Ishikawa (cell line): Measurements from ENCODE around the gene MSX1.

Source experiments
- CEBPB ChIP-seq: IDR thresholded peaks from 2 replicates; pipeline ENCODE4 v1.6.1; 2012
- CREB1 ChIP-seq: IDR thresholded peaks from 2 replicates; pipeline ENCODE4 v1.6.1; 2012; ENCODE audit warnings: low read depth
- EGR1 ChIP-seq: IDR thresholded peaks from 2 replicates; pipeline ENCODE4 v1.6.1; 2012
- EP300 ChIP-seq: IDR thresholded peaks from 2 replicates; pipeline ENCODE4 v1.6.1; 2012; ENCODE audit warnings: borderline replicate concordance
- FOXM1 ChIP-seq: IDR thresholded peaks from 2 replicates; pipeline ENCODE4 v1.6.1; 2012; ENCODE audit warnings: low read depth, borderline replicate concordance
- NFIC ChIP-seq: IDR thresholded peaks from 2 replicates; pipeline ENCODE4 v1.6.1; 2012
- RAD21 ChIP-seq: IDR thresholded peaks from 2 replicates; pipeline ENCODE4 v1.6.1; 2012; ENCODE audit warnings: low read depth
- TAF1 ChIP-seq: IDR thresholded peaks from 2 replicates; pipeline ENCODE4 v1.6.1; 2012; ENCODE audit warnings: low read depth, mild to moderate bottlenecking
- TCF12 ChIP-seq: IDR thresholded peaks from 2 replicates; pipeline ENCODE4 v1.6.1; 2012; ENCODE audit warnings: low read depth
- TEAD4 ChIP-seq: IDR thresholded peaks from 2 replicates; pipeline ENCODE4 v1.6.1; 2012
- YY1 ChIP-seq: IDR thresholded peaks from 2 replicates; pipeline ENCODE4 v1.6.1; 2012; ENCODE audit warnings: low read depth
- ZBTB7A ChIP-seq: IDR thresholded peaks from 2 replicates; pipeline ENCODE4 v1.6.1; 2012; ENCODE audit warnings: low read depth
- TF ChIP-seq, protein P1 (sequence below): IDR thresholded peaks from 2 replicates; pipeline ENCODE4 v1.6.1; 2012
- TF ChIP-seq, protein P2 (sequence below): IDR thresholded peaks from 2 replicates; pipeline ENCODE4 v1.6.1; 2012
- TF ChIP-seq, protein P3 (sequence below): IDR thresholded peaks from 2 replicates; pipeline ENCODE4 v1.6.1; 2012; ENCODE audit warnings: low read depth, mild to moderate bottlenecking

Gene MSX1

DNA sequence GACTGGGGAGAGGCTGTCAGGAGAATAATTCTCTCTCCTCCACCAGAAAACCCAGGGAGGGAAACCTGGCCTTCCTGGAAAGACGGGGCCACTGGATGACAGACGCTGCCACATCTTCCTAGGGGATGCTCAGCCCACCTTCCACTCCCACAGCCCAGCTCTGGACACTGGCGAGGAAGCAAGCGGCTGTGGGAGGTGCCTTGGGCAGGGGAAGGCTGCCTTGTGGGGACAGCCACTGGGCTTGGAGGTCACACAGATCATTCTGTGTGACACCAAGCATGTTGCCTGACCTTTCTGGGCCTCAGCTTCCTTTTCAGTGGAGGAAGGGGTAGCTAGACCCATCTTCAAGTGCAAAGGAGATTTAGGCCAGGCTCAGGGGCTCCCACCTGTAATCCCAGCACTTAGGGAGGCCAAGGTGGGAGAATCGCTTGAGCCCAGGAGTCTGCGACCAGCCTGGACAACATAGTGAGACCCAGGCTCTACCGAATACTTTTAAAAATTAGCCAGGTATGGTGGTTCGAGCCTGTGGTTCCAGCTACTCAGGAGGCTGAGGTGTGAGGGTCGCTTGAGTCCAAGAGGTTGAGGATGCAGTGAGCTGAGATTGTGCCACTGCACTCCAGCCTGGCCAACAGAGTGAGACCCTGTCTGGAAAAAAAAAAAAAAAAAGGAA is 9.8 kb upstream of the MSX1 start:
- no peak for TF ChIP-seq TCF12
- TF ChIP-seq EGR1: no peak
- TF ChIP-seq YY1: no peak
- no peak for TF ChIP-seq RAD21
- no peak for TF ChIP-seq CREB1
- TF ChIP-seq, protein P1, sequence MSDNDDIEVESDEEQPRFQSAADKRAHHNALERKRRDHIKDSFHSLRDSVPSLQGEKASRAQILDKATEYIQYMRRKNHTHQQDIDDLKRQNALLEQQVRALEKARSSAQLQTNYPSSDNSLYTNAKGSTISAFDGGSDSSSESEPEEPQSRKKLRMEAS: no peak
- TF ChIP-seq, protein P2, sequence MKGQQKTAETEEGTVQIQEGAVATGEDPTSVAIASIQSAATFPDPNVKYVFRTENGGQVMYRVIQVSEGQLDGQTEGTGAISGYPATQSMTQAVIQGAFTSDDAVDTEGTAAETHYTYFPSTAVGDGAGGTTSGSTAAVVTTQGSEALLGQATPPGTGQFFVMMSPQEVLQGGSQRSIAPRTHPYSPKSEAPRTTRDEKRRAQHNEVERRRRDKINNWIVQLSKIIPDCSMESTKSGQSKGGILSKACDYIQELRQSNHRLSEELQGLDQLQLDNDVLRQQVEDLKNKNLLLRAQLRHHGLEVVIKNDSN: no peak
- no peak for TF ChIP-seq FOXM1
- no peak for TF ChIP-seq TEAD4
- TF ChIP-seq, protein P3, sequence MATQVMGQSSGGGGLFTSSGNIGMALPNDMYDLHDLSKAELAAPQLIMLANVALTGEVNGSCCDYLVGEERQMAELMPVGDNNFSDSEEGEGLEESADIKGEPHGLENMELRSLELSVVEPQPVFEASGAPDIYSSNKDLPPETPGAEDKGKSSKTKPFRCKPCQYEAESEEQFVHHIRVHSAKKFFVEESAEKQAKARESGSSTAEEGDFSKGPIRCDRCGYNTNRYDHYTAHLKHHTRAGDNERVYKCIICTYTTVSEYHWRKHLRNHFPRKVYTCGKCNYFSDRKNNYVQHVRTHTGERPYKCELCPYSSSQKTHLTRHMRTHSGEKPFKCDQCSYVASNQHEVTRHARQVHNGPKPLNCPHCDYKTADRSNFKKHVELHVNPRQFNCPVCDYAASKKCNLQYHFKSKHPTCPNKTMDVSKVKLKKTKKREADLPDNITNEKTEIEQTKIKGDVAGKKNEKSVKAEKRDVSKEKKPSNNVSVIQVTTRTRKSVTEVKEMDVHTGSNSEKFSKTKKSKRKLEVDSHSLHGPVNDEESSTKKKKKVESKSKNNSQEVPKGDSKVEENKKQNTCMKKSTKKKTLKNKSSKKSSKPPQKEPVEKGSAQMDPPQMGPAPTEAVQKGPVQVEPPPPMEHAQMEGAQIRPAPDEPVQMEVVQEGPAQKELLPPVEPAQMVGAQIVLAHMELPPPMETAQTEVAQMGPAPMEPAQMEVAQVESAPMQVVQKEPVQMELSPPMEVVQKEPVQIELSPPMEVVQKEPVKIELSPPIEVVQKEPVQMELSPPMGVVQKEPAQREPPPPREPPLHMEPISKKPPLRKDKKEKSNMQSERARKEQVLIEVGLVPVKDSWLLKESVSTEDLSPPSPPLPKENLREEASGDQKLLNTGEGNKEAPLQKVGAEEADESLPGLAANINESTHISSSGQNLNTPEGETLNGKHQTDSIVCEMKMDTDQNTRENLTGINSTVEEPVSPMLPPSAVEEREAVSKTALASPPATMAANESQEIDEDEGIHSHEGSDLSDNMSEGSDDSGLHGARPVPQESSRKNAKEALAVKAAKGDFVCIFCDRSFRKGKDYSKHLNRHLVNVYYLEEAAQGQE: no peak
- no peak for TF ChIP-seq EP300
- no peak for TF ChIP-seq ZBTB7A
- TF ChIP-seq TAF1: no peak
- no peak for TF ChIP-seq NFIC
- no peak for TF ChIP-seq CEBPB

DNA sequence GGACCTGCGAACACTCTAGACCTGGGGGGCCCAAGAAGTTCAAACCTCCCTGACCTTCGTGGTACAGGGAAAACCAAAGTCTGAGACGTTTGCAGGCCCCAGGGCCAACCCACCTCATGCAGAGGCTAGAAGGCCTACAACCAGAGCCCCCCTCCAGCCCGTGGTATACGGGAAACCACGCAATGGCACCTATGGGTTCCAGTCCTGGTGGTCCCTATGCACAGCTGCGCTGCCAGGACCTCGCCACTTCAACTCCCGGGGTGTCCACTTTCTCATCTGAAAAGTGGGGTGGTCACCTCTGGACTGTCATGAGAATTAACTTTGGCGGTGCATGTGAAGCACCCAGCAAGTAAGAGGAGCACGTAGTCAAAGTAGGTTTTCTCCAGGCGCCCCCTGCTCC is 8.4 kb upstream of the MSX1 start:
- TF ChIP-seq FOXM1: no peak
- TF ChIP-seq ZBTB7A: no peak
- TF ChIP-seq EGR1: no peak
- TF ChIP-seq RAD21: no peak
- TF ChIP-seq NFIC: no peak
- no peak for TF ChIP-seq TCF12
- no peak for TF ChIP-seq TAF1
- no peak for TF ChIP-seq YY1
- TF ChIP-seq, protein P2: no peak

GRCh38 chr4:4851906-4852305 is 7.6 kb upstream of the MSX1 start:
- TF ChIP-seq NFIC: no peak
- no peak for TF ChIP-seq TEAD4
- no peak for TF ChIP-seq EGR1
- TF ChIP-seq, protein P3: no peak
- TF ChIP-seq CREB1: no peak
- TF ChIP-seq TCF12: no peak
- TF ChIP-seq FOXM1: no peak
- TF ChIP-seq YY1: no peak
- TF ChIP-seq CEBPB: no peak
- TF ChIP-seq, protein P2: no peak
- TF ChIP-seq, protein P1: no peak
- TF ChIP-seq TAF1: no peak
- no peak for TF ChIP-seq RAD21
- TF ChIP-seq ZBTB7A: no peak
- no peak for TF ChIP-seq EP300

- TF ChIP-seq NFIC (no peak), FOXM1 (no peak), TAF1 (no peak), RAD21 (no peak), EGR1 (no peak), ZBTB7A (no peak), TEAD4 (no peak), CEBPB (no peak), YY1 (no peak), CREB1 (no peak), TCF12 (no peak), EP300 (no peak)
- TF ChIP-seq, protein P2: no peak
- TF ChIP-seq, protein P1: no peak
- TF ChIP-seq, protein P3: no peak
These were observed 6.7 kb upstream of the MSX1 start for GRCh38 chr4:4852591-4853362.
